ENCODE data around the gene OR2AG2. TPM values are rescaled to one million over a fixed set of nuclear protein-coding genes. Genes with fewer than 3 reads are reported as not detected.
A peak's percentile ranks its signal among the peaks of the same experiment; 100 is the strongest.
"Not testable (repeated sequence)": the region's sequence is repeated elsewhere in the genome, so short reads cannot be mapped to it uniquely, and the experiment has no call there.

The OR2AG2 gene, protein sequence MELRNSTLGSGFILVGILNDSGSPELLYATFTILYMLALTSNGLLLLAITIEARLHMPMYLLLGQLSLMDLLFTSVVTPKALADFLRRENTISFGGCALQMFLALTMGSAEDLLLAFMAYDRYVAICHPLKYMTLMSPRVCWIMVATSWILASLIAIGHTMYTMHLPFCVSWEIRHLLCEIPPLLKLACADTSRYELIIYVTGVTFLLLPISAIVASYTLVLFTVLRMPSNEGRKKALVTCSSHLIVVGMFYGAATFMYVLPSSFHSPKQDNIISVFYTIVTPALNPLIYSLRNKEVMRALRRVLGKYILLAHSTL
- polyA plus RNA-seq: 0.06 TPM
- long read RNA-seq, donor 1: 0 reads
- long read RNA-seq, donor 2: 0 reads
- long read RNA-seq, donor 3: 0 reads
- long read RNA-seq, donor 4: 0 reads
- long read RNA-seq, donor 5: 0 reads
- long read RNA-seq, donor 6: 0 reads
- long read RNA-seq, donor 7: 0 reads
- long read RNA-seq, donor 8: 0 reads
- long read RNA-seq, donor 9: 0 reads
- long read RNA-seq, donor 10: 0 reads
- long read RNA-seq, donor 11: 0 reads

DNA sequence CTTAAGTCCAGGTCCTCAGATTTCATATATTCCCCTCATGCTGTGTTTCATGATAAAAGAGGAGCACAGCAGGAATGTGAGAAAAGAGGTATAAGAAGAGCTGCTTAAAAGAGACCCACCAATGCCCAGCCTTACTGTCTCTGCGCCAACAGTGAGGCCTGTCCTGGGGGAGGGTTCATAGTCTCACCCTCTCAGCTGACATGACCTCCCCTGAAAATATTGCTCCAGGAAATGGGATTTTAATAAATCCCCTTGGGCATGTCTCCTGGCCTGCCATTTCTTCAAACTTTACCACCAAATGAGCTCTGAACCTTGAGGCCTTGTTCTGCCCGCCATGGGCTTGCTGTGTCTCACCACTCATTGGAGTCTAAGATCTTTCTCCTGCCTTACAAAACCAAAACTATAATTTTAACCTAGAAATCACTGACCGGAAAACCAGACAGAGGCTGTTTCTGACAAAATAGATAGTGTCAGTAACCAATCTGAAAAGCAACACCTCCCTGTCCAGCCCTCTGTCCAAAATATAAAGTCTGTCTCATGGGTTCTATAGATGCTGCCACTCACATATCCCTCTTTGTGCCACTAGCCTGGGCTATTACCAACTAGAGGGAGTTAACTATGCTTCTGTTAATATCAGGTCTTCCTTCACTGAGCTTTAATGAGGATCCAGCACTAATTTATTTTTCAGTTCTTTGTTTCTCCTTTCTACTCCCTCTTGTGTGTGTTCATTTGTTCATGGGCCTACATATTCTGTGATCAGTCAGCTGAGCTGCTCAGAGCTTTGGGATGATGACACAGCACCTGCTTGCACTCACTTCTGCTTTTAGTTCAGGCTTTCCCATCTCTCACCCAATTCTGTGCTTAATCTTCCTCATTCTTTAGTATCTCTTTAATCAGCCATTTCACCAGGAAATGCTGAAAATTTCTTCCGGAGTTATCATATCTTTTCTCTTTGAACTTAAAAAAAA is at the start of gene OR2AG2:
Gene OR2AG2 (minus strand): TSS at position 51 of the 968 bp plus-strand sequence. CDS start 3,019 bp downstream, outside the sequence.
- Histone ChIP-seq H3K9me3 (ENCODE audit: control insufficient read depth, low read depth, low read length) (no peaks in the 10 kb centered on the region), H3K27me3 (ENCODE audit: control insufficient read depth, insufficient read depth, low read length) (no peaks in the 10 kb centered on the region), H3K36me3 (ENCODE audit: control insufficient read depth, insufficient read depth, low read length) (no peaks in the 10 kb centered on the region), H3K4me1 (ENCODE audit: control insufficient read depth, insufficient read depth, low read length) (no peaks in the 10 kb centered on the region), H3K4me3 (ENCODE audit: low read length) (no peak within 1 kb of the TSS), H3K27ac (ENCODE audit: low read length) (no peak within 1 kb of the TSS)
- DNase-seq: no peak
- no CpG with 5 or more reads among the region's 4 CpGs for WGBS (ENCODE audit: insufficient coverage, low lambda C conversion rate)

DNA sequence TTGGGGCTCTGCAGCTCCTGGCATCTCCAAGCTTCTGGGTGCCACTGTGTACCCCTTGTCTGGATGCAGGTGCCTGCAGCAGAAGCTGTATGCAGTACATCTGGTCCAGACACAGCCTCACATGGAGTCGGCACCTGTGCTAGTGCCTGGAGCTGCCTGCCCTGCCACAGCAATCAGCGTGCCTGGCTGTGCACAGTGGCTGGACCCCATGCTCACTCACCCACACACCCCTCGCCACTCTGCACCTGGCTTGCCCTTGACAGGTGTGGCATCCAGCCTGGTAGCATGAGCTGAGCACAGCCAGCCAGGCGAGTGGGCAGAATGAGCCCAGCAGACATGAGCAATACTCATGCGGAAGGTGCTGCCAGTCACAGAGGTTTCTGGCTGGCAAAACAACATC is 47.2 kb upstream of the OR2AG2 start:
- H3K4me3 ChIP-seq (ENCODE audit: low read length): no peak overlapping the region
- H3K36me3 ChIP-seq (ENCODE audit: control insufficient read depth, insufficient read depth, low read length): no peaks in the 10 kb centered on the region
- H3K27me3 ChIP-seq (ENCODE audit: control insufficient read depth, insufficient read depth, low read length): no peaks in the 10 kb centered on the region
- peaks cover 4% of the 10 kb centered on the region for H3K9me3 ChIP-seq (ENCODE audit: control insufficient read depth, low read depth, low read length)
- H3K4me1 ChIP-seq (ENCODE audit: control insufficient read depth, insufficient read depth, low read length): no peaks in the 10 kb centered on the region
- no CpG with 5 or more reads among the region's 5 CpGs for whole genome bisulfite sequencing (ENCODE audit: insufficient coverage, low lambda C conversion rate)
- no peak for DNase-seq
- H3K27ac ChIP-seq (ENCODE audit: low read length): no peak overlapping the region

DNA sequence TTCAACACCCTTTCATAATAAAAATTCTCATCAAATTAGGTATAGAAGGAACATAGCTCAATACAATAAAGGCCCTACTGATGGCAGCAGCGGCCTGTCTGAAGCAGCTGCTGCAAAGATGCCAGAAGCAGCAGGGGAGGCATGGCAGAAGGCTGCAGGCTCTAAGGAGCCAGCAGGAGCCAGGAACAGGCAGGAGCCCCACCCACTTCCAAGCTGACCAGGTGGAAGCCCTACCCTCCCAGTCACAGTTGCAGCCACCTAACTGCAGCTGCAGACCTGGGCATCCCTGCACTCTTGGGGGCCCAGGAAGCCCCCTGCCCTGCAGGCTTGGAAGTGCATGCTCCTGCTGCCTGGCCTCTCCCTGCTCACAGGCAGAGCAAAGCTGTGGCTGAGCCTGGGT is 45.9 kb upstream of the OR2AG2 start:
- no peak overlapping the region for H3K4me3 ChIP-seq (ENCODE audit: low read length)
- no peak overlapping the region for H3K27ac ChIP-seq (ENCODE audit: low read length)
- no CpG with 5 or more reads among the region's 1 CpG for WGBS (ENCODE audit: insufficient coverage, low lambda C conversion rate)
- peaks cover 4% of the 10 kb centered on the region for H3K9me3 ChIP-seq (ENCODE audit: control insufficient read depth, low read depth, low read length)
- H3K27me3 ChIP-seq (ENCODE audit: control insufficient read depth, insufficient read depth, low read length): no peaks in the 10 kb centered on the region
- no peaks in the 10 kb centered on the region for H3K36me3 ChIP-seq (ENCODE audit: control insufficient read depth, insufficient read depth, low read length)
- no peaks in the 10 kb centered on the region for H3K4me1 ChIP-seq (ENCODE audit: control insufficient read depth, insufficient read depth, low read length)
- DNase-seq: no peak

DNA sequence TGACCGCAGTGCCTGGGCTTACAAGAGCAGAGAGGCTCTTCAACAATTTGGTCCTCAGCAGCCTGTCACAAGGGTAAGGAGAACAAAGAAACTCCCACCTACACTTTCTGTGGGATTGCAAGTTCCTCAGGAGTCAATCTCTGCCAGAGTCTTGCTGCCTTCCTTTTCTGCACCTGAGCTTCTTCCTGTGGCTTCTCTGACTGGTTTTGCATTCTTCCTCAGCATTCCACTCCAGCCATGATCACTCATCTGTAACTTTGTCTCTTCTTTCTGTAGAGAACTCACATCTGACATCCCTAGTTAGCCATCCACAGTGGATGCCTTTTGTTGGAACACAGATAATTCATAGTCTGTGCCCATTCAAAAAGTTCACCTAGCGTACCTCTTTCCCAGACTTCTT is 41.9 kb upstream of the OR2AG2 start:
- Histone ChIP-seq H3K36me3 (ENCODE audit: control insufficient read depth, insufficient read depth, low read length) (no peaks in the 10 kb centered on the region), H3K9me3 (ENCODE audit: control insufficient read depth, low read depth, low read length) (peaks cover 4% of the 10 kb centered on the region)
- no peak for DNase-seq

DNA sequence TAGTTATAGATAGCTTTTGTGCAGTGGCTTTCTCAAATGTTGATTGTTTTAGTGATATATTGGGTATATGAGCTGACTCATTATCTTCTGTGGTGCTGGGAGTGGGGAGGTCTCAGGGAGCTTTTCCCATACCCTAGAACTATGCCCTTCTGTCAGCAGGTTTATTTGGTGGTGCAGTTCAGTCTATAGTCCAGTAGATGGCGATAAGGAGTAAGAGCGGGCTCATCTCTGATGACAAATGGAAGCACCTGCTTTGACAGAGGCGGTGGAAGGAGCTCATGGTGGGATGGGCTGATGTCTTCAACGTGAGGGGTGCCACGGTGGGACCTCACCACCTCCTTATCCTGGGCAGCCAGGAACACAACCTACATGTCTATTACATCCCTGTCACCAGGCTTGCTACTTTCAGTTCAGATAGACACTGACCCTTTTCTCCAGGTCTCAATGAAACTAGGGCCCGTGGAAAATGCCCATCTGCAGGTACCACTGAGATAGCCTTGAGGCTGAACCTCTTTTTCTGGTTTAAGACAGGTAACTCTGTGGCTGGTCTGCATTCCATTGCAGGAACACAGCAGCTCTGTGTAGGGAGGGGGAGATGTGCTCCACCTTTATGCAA is 40.7 kb upstream of the OR2AG2 start:
- peak; percentile 13 to 40 for DNase-seq
- Histone ChIP-seq H3K9me3 (ENCODE audit: control insufficient read depth, low read depth, low read length) (no peaks in the 10 kb centered on the region), H3K4me1 (ENCODE audit: control insufficient read depth, insufficient read depth, low read length) (no peaks in the 10 kb centered on the region), H3K36me3 (ENCODE audit: control insufficient read depth, insufficient read depth, low read length) (no peaks in the 10 kb centered on the region), H3K27me3 (ENCODE audit: control insufficient read depth, insufficient read depth, low read length) (no peaks in the 10 kb centered on the region), H3K4me3 (ENCODE audit: low read length) (no peak overlapping the region), H3K27ac (ENCODE audit: low read length) (no peak overlapping the region)
- WGBS (ENCODE audit: insufficient coverage, low lambda C conversion rate): no CpG with 5 or more reads among the region's 6 CpGs

More for the DNA sequence above, 41.9 kb upstream of the OR2AG2 start:
- Histone ChIP-seq H3K4me3 (ENCODE audit: low read length) (no peak overlapping the region), H3K27me3 (ENCODE audit: control insufficient read depth, insufficient read depth, low read length) (no peaks in the 10 kb centered on the region), H3K27ac (ENCODE audit: low read length) (no peak overlapping the region), H3K4me1 (ENCODE audit: control insufficient read depth, insufficient read depth, low read length) (no peaks in the 10 kb centered on the region)
- WGBS (ENCODE audit: insufficient coverage, low lambda C conversion rate): 50% methylated on average over 1 of the region's 2 CpGs

DNA sequence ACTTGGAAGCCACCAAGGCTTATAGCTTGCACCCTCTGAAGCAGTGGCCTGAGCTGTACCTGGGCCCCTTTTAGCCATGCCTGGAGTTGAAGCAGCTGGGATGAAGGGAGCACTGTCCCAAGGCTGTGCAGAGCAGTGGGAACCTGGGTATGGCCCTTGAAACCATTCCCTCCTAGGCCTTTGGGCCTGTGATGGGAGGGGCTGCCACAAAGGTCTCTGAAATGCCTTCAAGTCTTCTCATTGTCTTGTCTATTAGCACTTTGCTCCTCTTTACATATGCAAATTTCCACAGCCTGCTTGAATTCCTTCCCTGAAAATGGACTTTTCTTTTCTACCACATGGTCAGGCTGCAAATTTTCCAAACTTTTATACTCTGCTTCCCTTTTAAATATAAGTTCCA is 29.3 kb upstream of the OR2AG2 start:
- not testable (repeated sequence) for H3K27me3 ChIP-seq (ENCODE audit: control insufficient read depth, insufficient read depth, low read length); DNase-seq; H3K4me1 ChIP-seq (ENCODE audit: control insufficient read depth, insufficient read depth, low read length); H3K27ac ChIP-seq (ENCODE audit: low read length); H3K4me3 ChIP-seq (ENCODE audit: low read length); H3K9me3 ChIP-seq (ENCODE audit: control insufficient read depth, low read depth, low read length); H3K36me3 ChIP-seq (ENCODE audit: control insufficient read depth, insufficient read depth, low read length)

DNA sequence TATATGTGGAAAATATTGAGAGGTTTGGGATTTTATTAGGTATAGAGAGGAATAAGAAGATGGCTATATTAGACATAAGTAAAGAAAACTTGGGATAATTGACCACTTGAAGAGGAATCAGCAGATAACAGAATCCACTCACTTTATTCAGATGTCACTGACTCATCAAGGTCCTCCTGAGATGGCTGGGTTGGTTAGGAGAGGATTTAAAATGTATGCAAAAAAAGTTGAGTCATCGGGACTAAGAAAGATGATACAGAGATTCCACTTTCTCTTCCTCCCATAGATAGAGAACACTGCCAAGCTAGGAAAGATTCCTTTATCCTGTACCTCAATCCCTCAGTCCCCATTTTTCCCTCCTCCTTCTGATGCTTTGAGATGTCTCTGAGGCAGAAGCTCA is 27.6 kb upstream of the OR2AG2 start, which contains the start of gene OR6A2:
Gene OR6A2 (minus strand): TSS at position 288 of the 400 bp plus-strand sequence. CDS start 3,981 bp downstream, outside the sequence.
- Histone ChIP-seq H3K9me3 (ENCODE audit: control insufficient read depth, low read depth, low read length) (no peaks in the 10 kb centered on the region), H3K4me1 (ENCODE audit: control insufficient read depth, insufficient read depth, low read length) (no peaks in the 10 kb centered on the region), H3K27ac (ENCODE audit: low read length) (no peak within 1 kb of the TSS), H3K4me3 (ENCODE audit: low read length) (no peak within 1 kb of the TSS), H3K36me3 (ENCODE audit: control insufficient read depth, insufficient read depth, low read length) (no peaks in the 10 kb centered on the region), H3K27me3 (ENCODE audit: control insufficient read depth, insufficient read depth, low read length) (no peaks in the 10 kb centered on the region)
- no CpG with 5 or more reads among the region's 1 CpG for WGBS (ENCODE audit: insufficient coverage, low lambda C conversion rate)
- no peak for DNase-seq

DNA sequence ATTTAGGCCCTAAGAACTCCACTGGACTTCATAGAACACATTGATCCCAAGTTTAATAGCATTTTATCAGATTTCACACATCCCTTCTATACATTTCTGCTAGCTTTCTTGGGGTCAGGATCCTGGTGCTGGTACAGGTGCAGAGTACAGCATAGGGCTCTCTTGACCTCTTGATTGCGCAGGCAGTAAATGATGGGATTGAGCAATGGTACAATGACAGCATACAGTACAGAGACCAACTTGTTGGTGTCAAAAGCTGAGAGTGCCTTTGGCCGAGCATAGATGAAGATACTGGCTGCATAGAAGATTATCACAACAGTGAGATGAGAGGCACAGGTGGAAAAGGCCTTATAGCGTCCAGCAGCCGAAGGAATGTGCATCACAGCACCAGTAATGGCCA is 22.9 kb upstream of the OR2AG2 start:
- no peaks in the 10 kb centered on the region for H3K9me3 ChIP-seq (ENCODE audit: control insufficient read depth, low read depth, low read length)
- peak; percentile 54 to 68 for DNase-seq
- H3K27ac ChIP-seq (ENCODE audit: low read length): no peak overlapping the region
- no peak overlapping the region for H3K4me3 ChIP-seq (ENCODE audit: low read length)
- no peaks in the 10 kb centered on the region for H3K27me3 ChIP-seq (ENCODE audit: control insufficient read depth, insufficient read depth, low read length)
- WGBS (ENCODE audit: insufficient coverage, low lambda C conversion rate): no CpG with 5 or more reads among the region's 4 CpGs
- H3K36me3 ChIP-seq (ENCODE audit: control insufficient read depth, insufficient read depth, low read length): no peaks in the 10 kb centered on the region
- no peaks in the 10 kb centered on the region for H3K4me1 ChIP-seq (ENCODE audit: control insufficient read depth, insufficient read depth, low read length)

DNA sequence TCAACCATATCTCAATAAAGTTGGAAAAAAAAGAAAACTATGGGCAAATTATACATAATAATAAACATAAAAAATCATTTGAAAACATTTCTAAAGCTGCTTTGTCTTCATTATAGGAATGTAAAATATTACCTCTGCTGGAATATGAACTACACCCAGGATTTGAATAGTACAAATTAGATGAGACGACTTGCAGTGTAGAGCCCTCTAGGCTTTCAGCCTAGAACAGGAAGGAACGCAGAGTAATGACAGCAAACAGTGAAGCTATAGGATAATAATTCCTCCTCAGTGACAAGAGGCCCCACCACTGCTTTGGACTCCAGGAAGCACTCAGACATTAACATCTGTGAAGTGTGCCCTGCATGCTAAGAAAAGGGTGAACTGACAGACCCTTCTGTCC is 18.8 kb upstream of the OR2AG2 start:
- no peak overlapping the region for H3K27ac ChIP-seq (ENCODE audit: low read length)
- WGBS (ENCODE audit: insufficient coverage, low lambda C conversion rate): no CpG with 5 or more reads among the region's 2 CpGs
- H3K36me3 ChIP-seq (ENCODE audit: control insufficient read depth, insufficient read depth, low read length): no peaks in the 10 kb centered on the region
- H3K9me3 ChIP-seq (ENCODE audit: control insufficient read depth, low read depth, low read length): no peaks in the 10 kb centered on the region
- H3K4me1 ChIP-seq (ENCODE audit: control insufficient read depth, insufficient read depth, low read length): no peaks in the 10 kb centered on the region
- no peak for DNase-seq
- no peaks in the 10 kb centered on the region for H3K27me3 ChIP-seq (ENCODE audit: control insufficient read depth, insufficient read depth, low read length)
- H3K4me3 ChIP-seq (ENCODE audit: low read length): no peak overlapping the region

DNA sequence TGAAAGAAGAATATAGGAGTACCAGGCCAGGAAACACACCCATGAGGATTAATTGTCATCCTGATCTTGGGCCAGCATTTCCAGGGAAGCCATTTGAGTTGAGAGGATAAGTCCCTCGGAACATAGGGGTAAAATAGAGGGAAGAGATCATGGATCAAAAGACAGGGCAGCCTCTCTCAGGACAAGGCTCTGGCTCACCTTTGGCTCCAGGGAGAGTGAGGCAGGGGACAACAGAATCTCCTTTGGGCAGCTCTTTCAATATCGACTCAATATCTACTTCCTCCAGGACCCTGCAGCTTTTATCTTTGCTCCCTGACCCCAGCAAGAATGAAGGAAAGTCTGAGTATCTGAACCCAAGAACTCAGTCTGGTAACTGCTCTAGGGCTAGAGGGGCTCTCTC is 10.9 kb upstream of the OR2AG2 start, which contains the start of gene OR2AG1:
Gene OR2AG1 (plus strand): TSS at position 301 of the 400 bp plus-strand sequence. CDS start 2,018 bp downstream, outside the sequence.
- H3K36me3 ChIP-seq (ENCODE audit: control insufficient read depth, insufficient read depth, low read length): no peaks in the 10 kb centered on the region
- H3K4me1 ChIP-seq (ENCODE audit: control insufficient read depth, insufficient read depth, low read length): no peaks in the 10 kb centered on the region
- no peak within 1 kb of the TSS for H3K4me3 ChIP-seq (ENCODE audit: low read length)
- no peak for DNase-seq
- WGBS (ENCODE audit: insufficient coverage, low lambda C conversion rate): no CpG with 5 or more reads among the region's 2 CpGs
- H3K9me3 ChIP-seq (ENCODE audit: control insufficient read depth, low read depth, low read length): no peaks in the 10 kb centered on the region
- no peak within 1 kb of the TSS for H3K27ac ChIP-seq (ENCODE audit: low read length)
- no peaks in the 10 kb centered on the region for H3K27me3 ChIP-seq (ENCODE audit: control insufficient read depth, insufficient read depth, low read length)

All from large intestine (tissue), 12 donors.